ENCODE results near the gene CSNK1G2.
A peak's percentile ranks its signal among the peaks of the same experiment; 100 is the strongest.

CSNK1G2 gene

GRCh38 chr19:1944916-1945561 is 4.1 kb downstream of the CSNK1G2 start:
- DNase-seq, result no peak

GRCh38 chr19:1945899-1946298 is 4.9 kb downstream of the CSNK1G2 start:
- peak; percentile 21 for DNase-seq

- DNase-seq, result no peak
Measured at GRCh38 chr19:1947651-1948209, 6.8 kb downstream of the CSNK1G2 start.

GRCh38 chr19:1949304-1950101 is 8.5 kb downstream of the CSNK1G2 start:
- DNase-seq, result no peak

GRCh38 chr19:1950640-1951039 is 9.7 kb downstream of the CSNK1G2 start:
- DNase-seq, result no peak

GRCh38 chr19:1952635-1953034 is 11.7 kb downstream of the CSNK1G2 start:
- no peak for DNase-seq

- no peak for DNase-seq
Measured at GRCh38 chr19:1953037-1953436, 12.1 kb downstream of the CSNK1G2 start.

GRCh38 chr19:1953441-1954094 is 12.6 kb downstream of the CSNK1G2 start:
- DNase-seq, result no peak

- DNase-seq, result no peak
Measured at GRCh38 chr19:1954532-1954933, 13.6 kb downstream of the CSNK1G2 start.

GRCh38 chr19:1955171-1956121 is 14.5 kb downstream of the CSNK1G2 start:
- DNase-seq, result no peak

GRCh38 chr19:1956122-1956494 is 15.1 kb downstream of the CSNK1G2 start:
- DNase-seq, result no peak

GRCh38 chr19:1956868-1957492 is 16.0 kb downstream of the CSNK1G2 start:
- DNase-seq, result no peak

- no peak for DNase-seq
Measured at GRCh38 chr19:1957562-1958248, 16.7 kb downstream of the CSNK1G2 start.

- no peak for DNase-seq
Measured at GRCh38 chr19:1959928-1960589, 19.1 kb downstream of the CSNK1G2 start.

- DNase-seq, result no peak
Measured at GRCh38 chr19:1961000-1961883, 20.3 kb downstream of the CSNK1G2 start.

- DNase-seq, result no peak
Measured at GRCh38 chr19:1962674-1963073, 21.7 kb downstream of the CSNK1G2 start.

- DNase-seq, result peak; percentile 55
Measured at GRCh38 chr19:1967087-1967608, 26.2 kb downstream of the CSNK1G2 start.

- DNase-seq, result no peak
Measured at GRCh38 chr19:1968279-1969175, 27.6 kb downstream of the CSNK1G2 start.

All from central memory CD4-positive, alpha-beta T cell (primary cell).